Gastrocnemius medialis (tissue), 4 donors: ENCODE measurements around the gene KCNQ1. TPM values are rescaled to one million over a fixed set of nuclear protein-coding genes. Genes with fewer than 3 reads are reported as not detected.

Experiments used
- ATAC-seq, 2 donors: fragments of 150-250 bp; one replicate each; pipeline ENCODE4 v1.9.1; 2016
- DNase-seq, 2 donors: peaks; one replicate each; pipeline ENCODE4 v3.0.0-alpha.2; 2019
- H3K27ac ChIP-seq, 4 donors: fragments of 200-600 bp; sonication (generic); 1 replicate in 1 of 4; 2 replicates in 3 of 4; pipeline ENCODE4 v1.5.1; 2016 to 2018; ENCODE audit warnings: mild to moderate bottlenecking in 2 of 4, moderate library complexity in 1 of 4
- H3K27me3 ChIP-seq, 3 donors: fragments of 200-600 bp; sonication (generic) in 2 of 3; 1 replicate in 1 of 3; 2 replicates in 2 of 3; pipeline versions ENCODE4 v1.5.1 to v1.6.0; 2016 to 2019; ENCODE audit warnings: mild to moderate bottlenecking in 1 of 3, moderate library complexity in 1 of 3
- H3K36me3 ChIP-seq, 2 donors: fragments of 200-600 bp; sonication (generic) in 1 of 2; one replicate each; pipeline ENCODE4 v1.5.1; 2017 to 2018
- H3K4me1 ChIP-seq, 2 donors: fragments of 200-600 bp; sonication (generic) in 1 of 2; one replicate each; pipeline ENCODE4 v1.5.1; 2016 to 2017; ENCODE audit warnings: mild to moderate bottlenecking in 2 of 2
- H3K4me3 ChIP-seq, 4 donors: fragments of 200-600 bp; sonication (generic) in 3 of 4; 1 replicate in 1 of 4; 2 replicates in 3 of 4; pipeline ENCODE4 v1.5.1; 2016 to 2019; ENCODE audit warnings: mild to moderate bottlenecking in 2 of 4
- H3K9me3 ChIP-seq, 3 donors: fragments of 200-600 bp; sonication (generic) in 2 of 3; 1 replicate in 1 of 3; 2 replicates in 2 of 3; pipeline ENCODE4 v1.5.1; 2016 to 2019
- CTCF ChIP-seq, 5 experiments: fragments of 450-650 bp in 3 of 5; fragments of 200-600 bp in 2 of 5; sonication (generic) in 2 of 5; IDR thresholded peaks in 4 of 5; conservative IDR thresholded peaks in 1 of 5; 1 replicate in 4 of 5; 2 replicates in 1 of 5; pipeline ENCODE4 v1.5.1; 2016 to 2019; ENCODE audit warnings: antibody characterized with exemption in 5 of 5, mild to moderate bottlenecking in 3 of 5, moderate library complexity in 3 of 5
- POLR2A ChIP-seq, 2 donors: fragments of 450-650 bp; IDR thresholded peaks; one replicate each; pipeline ENCODE4 v1.6.1; 2017; ENCODE audit warnings: antibody characterized with exemption in 2 of 2, mild to moderate bottlenecking in 2 of 2, moderate library complexity in 2 of 2
- in situ Hi-C, 4 donors: fragments of 200-750 bp; cut with MboI; loops; one replicate each; pipeline versions ENCODE4 v1.15.0 to v1.8.0; 2017; ENCODE audit warnings: low sequenced_read_pairs in 4 of 4
- intact Hi-C: fragments of 100-400 bp; cut with DNase I; formaldehyde crosslinking; loops from one replicate; pipeline ENCODE4 v1.15.1; 2023; ENCODE audit warnings: low total_unique reads
- total RNA-seq, 4 donors: library from RNA; depleted of rRNA; stranded (reverse); fragments of >200 nt; gene quantifications; one replicate each; pipeline versions ENCODE4 v1.1.0 to v1.2.3, GENCODE V29; 2016

Gene KCNQ1
- total RNA-seq, 4 donors from 2014 or later, result 0.15 to 1.00 (median 0.67) TPM

GRCh38 chr11:2530131-2530854 lies 85.5 kb downstream of the KCNQ1 start:
- Histone ChIP-seq H3K4me3 (no peak overlapping the region), H3K27me3 (no peaks in the 10 kb centered on the region), H3K9me3 (no peaks in the 10 kb centered on the region), H3K36me3 (no peaks in the 10 kb centered on the region), H3K4me1 (peaks cover 6 to 7% of the 10 kb centered on the region in 2 donors), H3K27ac (no peak overlapping the region)
- in situ Hi-C loops (loop anchor here (5.0 to 10.0 kb wide), 4 partner anchors 103 to 357 kb away; partner anchors contain the start of gene CDKN1C (in 3 of the 4)), intact Hi-C loops (loop anchor here (5.0 to 10.0 kb wide), 3 partner anchors 88 to 225 kb away; partner anchors contain the start of genes C11orf21, TRPM5 and TSPAN32)
- DNase-seq (no peak), ATAC-seq (no peak)
- no peak for TF ChIP-seq CTCF (IDR thresholded peaks at IDR 0.05 in 4 of 5, conservative IDR thresholded peaks at IDR 0.05 in 1 of 5)

- Histone ChIP-seq H3K27ac (no peak overlapping the region), H3K9me3 (no peaks in the 10 kb centered on the region), H3K4me3 (no peak overlapping the region), H3K4me1 (peaks cover 6 to 7% of the 10 kb centered on the region in 2 donors), H3K27me3 (no peaks in the 10 kb centered on the region), H3K36me3 (no peaks in the 10 kb centered on the region)
- ATAC-seq (no peak), DNase-seq (no peak)
- intact Hi-C loops (loop anchor here (1.0 to 10.0 kb wide), 4 partner anchors 89 to 226 kb away; partner anchors contain the start of genes C11orf21, TRPM5 and TSPAN32), in situ Hi-C loops (loop anchor here (5.0 to 10.0 kb wide), 4 partner anchors 104 to 356 kb away; partner anchors contain the start of gene CDKN1C (in 3 of the 4))
- TF ChIP-seq POLR2A (IDR thresholded peaks at IDR 0.05), result no peak
- no peak for TF ChIP-seq CTCF (IDR thresholded peaks at IDR 0.05 in 4 of 5, conservative IDR thresholded peaks at IDR 0.05 in 1 of 5)
These were observed 86.0 kb downstream of the KCNQ1 start for GRCh38 chr11:2530855-2531200.

GRCh38 chr11:2531277-2531986 lies 86.6 kb downstream of the KCNQ1 start:
- in situ Hi-C loops, result loop anchor here (5.0 to 10.0 kb wide), 4 partner anchors 104 to 356 kb away; partner anchors contain the start of gene CDKN1C (in 3 of the 4)
- peak in 1 of 2 donors; percentile 59 for ATAC-seq

More at GRCh38 chr11:2531277-2531986, 86.6 kb downstream of the KCNQ1 start:
- Histone ChIP-seq H3K4me1 (peaks cover 6 to 7% of the 10 kb centered on the region in 2 donors), H3K9me3 (no peaks in the 10 kb centered on the region), H3K36me3 (no peaks in the 10 kb centered on the region), H3K27ac (no peak overlapping the region), H3K27me3 (no peaks in the 10 kb centered on the region), H3K4me3 (no peak overlapping the region)
- TF ChIP-seq CTCF (IDR thresholded peaks at IDR 0.05 in 4 of 5, conservative IDR thresholded peaks at IDR 0.05 in 1 of 5) (peak; percentile 84 to 97 (median 95)), POLR2A (IDR thresholded peaks at IDR 0.05) (no peak)
- peak in 1 of 2 donors; percentile 54 for DNase-seq
- intact Hi-C loops, result loop anchor here (1.0 to 10.0 kb wide), 4 partner anchors 89 to 227 kb away; partner anchors contain the start of genes C11orf21, TRPM5 and TSPAN32
